SK-N-MC (cell line): ENCODE measurements around the gene SS18.

Source experiments
- EZH2 ChIP-seq: fragments of 200-600 bp; sonication (generic); IDR thresholded peaks from one replicate; pipeline ENCODE4 v1.6.1; 2017; ENCODE audit warnings: antibody characterized with exemption
- FOXP2 ChIP-seq: optimal IDR thresholded peaks from 2 replicates; pipeline ENCODE3; 2011; ENCODE audit warnings: mild to moderate bottlenecking, moderate library complexity; ENCODE audit not compliant: insufficient read depth; ENCODE audit errors: extremely low read length, control extremely low read depth
- POLR2AphosphoS5 ChIP-seq: IDR thresholded peaks from 2 replicates; pipeline ENCODE4 v1.6.1; 2012; ENCODE audit warnings: mild to moderate bottlenecking, low read depth, low read length, borderline replicate concordance

- no peak for TF ChIP-seq POLR2AphosphoS5
- no peak for TF ChIP-seq EZH2
- TF ChIP-seq FOXP2 = no peak
Measured at GRCh38 chr18:25983730-25984129, 106.7 kb downstream of the SS18 start.
